Kidney epithelial cell (primary cell): ENCODE results near the gene TMTC3. TPM values are rescaled to one million over a fixed set of nuclear protein-coding genes. Genes with fewer than 3 reads are reported as not detected.

Experiments
- DNase-seq: peaks from one replicate; pipeline ENCODE4 v3.0.0-alpha.2; 2010; ENCODE audit warnings: low read depth
- H3K27me3 ChIP-seq: 2 replicates; pipeline ENCODE4 v1.6.0; 2011; ENCODE audit warnings: low read length; ENCODE audit not compliant: control insufficient read depth, insufficient read depth
- H3K36me3 ChIP-seq: 2 replicates; pipeline ENCODE4 v1.5.1; 2011; ENCODE audit warnings: low read length; ENCODE audit not compliant: control insufficient read depth, insufficient read depth
- H3K4me3 ChIP-seq: 2 replicates; pipeline ENCODE4 v1.5.1; 2011; ENCODE audit warnings: low read depth, mild to moderate bottlenecking, control low read depth, low read length
- total RNA-seq: library from RNA; depleted of rRNA; stranded (reverse); fragments of >200 nt; gene quantifications from 2 replicates; pipeline ENCODE4 v1.2.3, GENCODE V29; 2015
- TF ChIP-seq, protein P1 (sequence below): IDR thresholded peaks from 2 replicates; pipeline ENCODE4 v1.5.1; 2011; ENCODE audit warnings: mild to moderate bottlenecking, moderate library complexity, low read length, control low read depth, inconsistent platforms; ENCODE audit not compliant: insufficient read depth, poor library complexity, severe bottlenecking

TMTC3 gene
- total RNA-seq, 1 donor from 2014 or later: 25.8 TPM

- no peak for DNase-seq
- no peak overlapping the region for H3K4me3 ChIP-seq
- peaks cover 1% of the 10 kb centered on the region for H3K36me3 ChIP-seq
- H3K27me3 ChIP-seq: no peaks in the 10 kb centered on the region
- TF ChIP-seq, protein P1, sequence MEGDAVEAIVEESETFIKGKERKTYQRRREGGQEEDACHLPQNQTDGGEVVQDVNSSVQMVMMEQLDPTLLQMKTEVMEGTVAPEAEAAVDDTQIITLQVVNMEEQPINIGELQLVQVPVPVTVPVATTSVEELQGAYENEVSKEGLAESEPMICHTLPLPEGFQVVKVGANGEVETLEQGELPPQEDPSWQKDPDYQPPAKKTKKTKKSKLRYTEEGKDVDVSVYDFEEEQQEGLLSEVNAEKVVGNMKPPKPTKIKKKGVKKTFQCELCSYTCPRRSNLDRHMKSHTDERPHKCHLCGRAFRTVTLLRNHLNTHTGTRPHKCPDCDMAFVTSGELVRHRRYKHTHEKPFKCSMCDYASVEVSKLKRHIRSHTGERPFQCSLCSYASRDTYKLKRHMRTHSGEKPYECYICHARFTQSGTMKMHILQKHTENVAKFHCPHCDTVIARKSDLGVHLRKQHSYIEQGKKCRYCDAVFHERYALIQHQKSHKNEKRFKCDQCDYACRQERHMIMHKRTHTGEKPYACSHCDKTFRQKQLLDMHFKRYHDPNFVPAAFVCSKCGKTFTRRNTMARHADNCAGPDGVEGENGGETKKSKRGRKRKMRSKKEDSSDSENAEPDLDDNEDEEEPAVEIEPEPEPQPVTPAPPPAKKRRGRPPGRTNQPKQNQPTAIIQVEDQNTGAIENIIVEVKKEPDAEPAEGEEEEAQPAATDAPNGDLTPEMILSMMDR: no peak
Measured at GRCh38 chr12:88175544-88175943, 33.4 kb downstream of the TMTC3 start.

DNA sequence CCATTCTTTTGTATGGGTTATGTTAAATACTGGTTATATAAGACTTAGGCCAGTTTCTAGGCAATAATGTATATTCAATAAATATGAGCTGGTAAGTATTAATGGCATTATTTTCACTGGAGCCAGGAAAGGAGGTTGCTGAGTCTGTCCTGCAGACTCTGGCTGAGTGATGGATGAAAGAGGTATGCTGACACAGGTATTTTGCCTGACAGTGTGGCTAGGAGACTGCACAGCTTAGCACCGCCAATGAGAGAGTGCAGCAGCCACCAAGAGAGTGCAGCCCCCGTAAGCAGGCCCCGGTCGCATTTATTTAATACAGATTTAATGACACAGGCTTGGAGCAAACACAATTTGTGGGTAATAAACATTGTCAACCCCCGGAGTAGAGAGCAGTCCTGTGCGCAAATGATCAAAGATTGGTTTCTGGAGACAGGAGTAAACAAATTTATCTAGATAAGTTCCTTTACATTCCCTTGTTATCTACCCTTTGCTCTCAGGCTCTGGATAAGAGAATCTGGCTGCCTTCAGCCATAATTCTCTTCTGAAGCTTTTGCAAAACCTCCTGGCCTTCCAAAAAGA lies 37.4 kb downstream of the TMTC3 start:
- TF ChIP-seq, protein P1: no peak
- H3K4me3 ChIP-seq: no peak overlapping the region
- no peak for DNase-seq
- no peaks in the 10 kb centered on the region for H3K27me3 ChIP-seq
- peaks cover 1% of the 10 kb centered on the region for H3K36me3 ChIP-seq

DNA sequence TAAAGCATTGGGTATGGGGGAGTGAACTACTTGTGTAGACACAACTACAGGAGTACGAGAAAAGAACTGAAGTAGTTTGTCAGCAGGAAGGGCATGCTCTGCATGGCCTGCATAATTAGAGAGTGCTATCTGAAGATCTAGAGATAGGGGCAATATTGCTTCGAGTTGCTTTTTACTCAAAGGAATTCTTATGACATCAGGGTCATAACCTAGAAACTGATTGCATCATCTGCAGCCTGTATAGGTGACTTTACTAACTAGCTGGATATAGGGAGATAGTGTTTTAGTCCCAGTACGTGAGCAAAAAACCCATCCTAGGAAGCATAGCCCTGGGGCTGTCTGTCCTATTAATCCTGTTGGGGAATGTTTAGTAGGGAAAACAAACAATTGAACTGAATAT lies 39.8 kb downstream of the TMTC3 start:
- TF ChIP-seq, protein P1: no peak
- DNase-seq: no peak
- Histone ChIP-seq H3K4me3 (no peak overlapping the region), H3K27me3 (no peaks in the 10 kb centered on the region), H3K36me3 (peaks cover 1% of the 10 kb centered on the region)

DNA sequence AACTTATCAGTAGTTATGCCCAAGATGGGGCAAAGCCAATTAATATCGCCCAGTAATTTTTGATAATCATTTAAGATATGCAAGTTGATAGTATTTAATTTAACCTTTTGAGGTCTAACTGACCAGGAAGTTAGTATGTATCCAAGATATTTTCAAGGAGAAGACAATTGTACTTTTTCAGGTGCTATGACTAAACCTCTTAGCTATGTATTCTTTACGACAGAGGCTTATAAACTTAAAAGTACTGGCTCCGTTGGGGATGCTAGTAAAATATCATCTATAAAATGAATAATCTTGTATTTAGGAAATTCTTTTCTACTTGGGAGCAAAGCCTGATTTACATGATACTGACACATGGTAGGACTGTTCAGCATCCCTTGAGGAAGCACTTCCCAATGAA lies 40.3 kb downstream of the TMTC3 start:
- TF ChIP-seq, protein P1: no peak
- H3K36me3 ChIP-seq: peaks cover 1% of the 10 kb centered on the region
- no peak overlapping the region for H3K4me3 ChIP-seq
- H3K27me3 ChIP-seq: no peaks in the 10 kb centered on the region
- no peak for DNase-seq

DNA sequence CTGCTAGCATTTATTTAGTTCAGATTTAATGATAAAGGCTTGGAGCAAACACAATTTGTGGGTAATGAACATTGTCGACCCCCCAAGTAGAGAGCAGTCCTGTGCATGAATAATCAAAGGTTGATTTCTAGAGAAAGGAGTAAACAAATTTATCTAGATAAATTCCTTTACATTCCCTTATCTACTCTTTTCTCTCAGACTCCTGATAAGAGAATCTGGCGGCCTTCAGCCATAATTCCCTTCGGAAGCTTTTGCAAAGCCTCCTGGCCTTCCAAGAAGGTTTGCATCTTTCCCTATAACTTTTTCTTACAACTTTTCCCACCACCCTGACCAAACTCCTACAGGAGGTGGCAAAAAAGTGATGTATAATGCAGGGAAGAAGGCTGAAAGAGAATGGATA lies 42.1 kb downstream of the TMTC3 start:
- no peak overlapping the region for H3K4me3 ChIP-seq
- H3K36me3 ChIP-seq: peaks cover 1% of the 10 kb centered on the region
- TF ChIP-seq, protein P1: no peak
- no peaks in the 10 kb centered on the region for H3K27me3 ChIP-seq
- no peak for DNase-seq

GRCh38 chr12:88185279-88185678 lies 43.2 kb downstream of the TMTC3 start:
- TF ChIP-seq, protein P1: no peak
- H3K4me3 ChIP-seq: no peak overlapping the region
- no peaks in the 10 kb centered on the region for H3K36me3 ChIP-seq
- no peaks in the 10 kb centered on the region for H3K27me3 ChIP-seq
- DNase-seq: no peak
